ENCODE measurements around the gene CACNG7. TPM values are rescaled to one million over a fixed set of nuclear protein-coding genes. Genes with fewer than 3 reads are reported as not detected.

CACNG7 gene
- total and polyA plus RNA-seq, 4 donors: not detected

DNA sequence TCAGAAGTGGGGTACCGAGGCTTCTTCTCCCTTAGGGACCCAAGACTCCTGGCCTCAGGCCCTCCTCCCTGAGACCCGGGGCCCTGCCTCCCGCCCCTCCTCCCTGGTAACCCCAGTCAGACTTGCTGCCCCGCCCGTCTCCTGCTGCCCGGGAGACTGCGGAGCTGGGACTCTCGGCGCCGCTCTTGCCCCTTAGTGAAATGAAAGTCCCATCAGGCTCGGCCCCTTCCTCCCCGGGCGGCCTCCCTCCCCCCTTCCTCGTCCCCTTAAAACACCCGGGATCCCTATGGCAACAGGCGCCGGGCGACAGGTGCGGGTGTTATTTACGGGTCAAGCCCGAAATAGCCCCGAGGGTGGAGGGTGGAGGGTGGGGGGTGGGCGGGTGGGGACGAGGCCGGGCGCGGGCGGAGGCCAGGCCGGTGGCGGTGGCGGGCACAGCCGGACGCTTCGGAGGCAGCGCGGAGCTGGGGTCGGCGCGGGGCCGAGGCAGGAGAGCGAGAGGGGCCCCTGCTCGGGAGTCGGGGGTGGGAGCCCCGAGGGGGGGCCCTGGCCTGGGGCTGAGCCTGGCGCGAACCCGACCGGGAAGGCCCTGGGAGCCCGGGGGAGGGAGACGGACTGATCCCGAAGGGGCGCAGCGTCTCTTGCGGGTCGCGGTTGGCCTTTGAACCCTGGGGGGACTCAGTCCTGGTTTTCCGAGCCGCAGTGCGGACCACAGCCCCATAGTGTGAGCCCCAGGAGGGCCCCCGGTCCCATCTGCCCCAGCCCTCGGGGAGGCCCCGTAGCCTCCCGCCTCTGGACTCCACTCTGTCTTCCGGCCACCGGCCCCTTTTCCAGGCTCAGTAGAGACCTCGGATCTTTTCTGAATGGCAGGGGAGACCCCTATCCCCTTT is 82.4 kb downstream of the CACNG7 start, which contains the start of gene CACNG6:
Gene CACNG6 (plus strand): TSS at position 414 of the 890 bp plus-strand sequence. CDS start 1,241 bp downstream, outside the sequence.
- Histone ChIP-seq H3K27ac (ENCODE audit: low read depth in 1 of 2, low read length in 2 of 2) (no peak within 1 kb of the TSS), H3K36me3 (ENCODE audit: control insufficient read depth in 1 of 2, insufficient read depth in 2 of 2, low read length in 1 of 2) (no peaks in the 10 kb centered on the region), H3K9me3 (ENCODE audit: control insufficient read depth, low read length) (no peaks in the 10 kb centered on the region), H3K27me3 (ENCODE audit: control insufficient read depth in 1 of 2, insufficient read depth in 2 of 2, low read length in 1 of 2) (no peaks in the 10 kb centered on the region), H3K4me1 (ENCODE audit: control insufficient read depth in 1 of 2, insufficient read depth in 2 of 2, low read length in 2 of 2) (no peaks in the 10 kb centered on the region), H3K4me3 (ENCODE audit: low read length in 2 of 2) (no peak within 1 kb of the TSS)
- intact Hi-C loops (cut with DNase I): no loop called here
- DNase-seq (no peak), ATAC-seq (ENCODE audit: low FRiP score) (no peak)
- WGBS, 2 donors: 4% methylated on average over 60 to 66 of the region's 66 CpGs

DNA sequence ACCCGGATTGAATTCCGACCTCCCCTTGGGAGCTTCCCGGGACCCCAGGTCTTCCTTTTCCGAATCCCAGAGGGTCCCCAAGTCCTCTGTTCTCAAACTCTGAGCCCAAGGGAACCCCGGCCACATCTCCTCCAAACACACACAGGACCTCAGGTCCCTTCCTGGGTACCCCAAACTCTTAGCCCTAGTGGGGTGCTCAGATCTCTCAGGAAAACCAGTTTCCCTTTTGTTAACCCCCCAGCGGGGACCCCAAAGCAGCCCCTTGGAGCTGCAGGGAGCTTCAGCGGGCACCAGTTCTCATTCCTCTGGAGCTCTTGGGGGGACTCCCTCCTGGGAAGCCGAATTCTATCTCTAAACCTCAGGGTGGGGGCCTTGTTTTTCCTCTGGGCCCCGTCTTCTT is 83.1 kb downstream of the CACNG7 start:
- H3K4me1 ChIP-seq (ENCODE audit: control insufficient read depth in 1 of 2, insufficient read depth in 2 of 2, low read length in 2 of 2): no peaks in the 10 kb centered on the region
- H3K27ac ChIP-seq (ENCODE audit: low read depth in 1 of 2, low read length in 2 of 2): no peak overlapping the region
- intact Hi-C loops (cut with DNase I): no loop called here
- no peak for ATAC-seq (ENCODE audit: low FRiP score)
- DNase-seq: no peak
- H3K9me3 ChIP-seq (ENCODE audit: control insufficient read depth, low read length): no peaks in the 10 kb centered on the region
- WGBS, 2 donors: 70 to 74% methylated on average over 9 of the region's 9 CpGs
- H3K27me3 ChIP-seq (ENCODE audit: control insufficient read depth in 1 of 2, insufficient read depth in 2 of 2, low read length in 1 of 2): no peaks in the 10 kb centered on the region
- H3K4me3 ChIP-seq (ENCODE audit: low read length in 2 of 2): no peak overlapping the region
- no peaks in the 10 kb centered on the region for H3K36me3 ChIP-seq (ENCODE audit: control insufficient read depth in 1 of 2, insufficient read depth in 2 of 2, low read length in 1 of 2)

DNA sequence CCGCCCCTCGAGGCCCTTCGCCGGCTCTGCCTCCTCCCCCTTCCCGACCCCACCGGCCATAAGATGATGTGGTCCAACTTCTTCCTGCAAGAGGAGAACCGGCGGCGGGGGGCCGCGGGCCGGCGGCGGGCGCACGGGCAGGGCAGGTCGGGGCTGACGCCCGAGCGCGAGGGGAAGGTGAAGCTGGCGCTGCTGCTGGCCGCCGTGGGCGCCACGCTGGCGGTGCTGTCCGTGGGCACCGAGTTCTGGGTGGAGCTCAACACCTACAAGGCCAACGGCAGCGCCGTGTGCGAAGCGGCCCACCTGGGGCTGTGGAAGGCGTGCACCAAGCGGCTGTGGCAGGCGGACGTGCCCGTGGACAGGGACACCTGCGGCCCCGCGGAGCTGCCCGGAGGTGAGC is 83.7 kb downstream of the CACNG7 start:
- Histone ChIP-seq H3K4me3 (ENCODE audit: low read length in 2 of 2) (no peak overlapping the region), H3K9me3 (ENCODE audit: control insufficient read depth, low read length) (no peaks in the 10 kb centered on the region), H3K4me1 (ENCODE audit: control insufficient read depth in 1 of 2, insufficient read depth in 2 of 2, low read length in 2 of 2) (no peaks in the 10 kb centered on the region), H3K27me3 (ENCODE audit: control insufficient read depth in 1 of 2, insufficient read depth in 2 of 2, low read length in 1 of 2) (no peaks in the 10 kb centered on the region), H3K36me3 (ENCODE audit: control insufficient read depth in 1 of 2, insufficient read depth in 2 of 2, low read length in 1 of 2) (no peaks in the 10 kb centered on the region), H3K27ac (ENCODE audit: low read depth in 1 of 2, low read length in 2 of 2) (no peak overlapping the region)
- intact Hi-C loops (cut with DNase I): no loop called here
- 9 to 23% methylated on average over 34 to 43 of the region's 43 CpGs for WGBS, 2 donors
- ATAC-seq (ENCODE audit: low FRiP score): no peak
- no peak for DNase-seq

DNA sequence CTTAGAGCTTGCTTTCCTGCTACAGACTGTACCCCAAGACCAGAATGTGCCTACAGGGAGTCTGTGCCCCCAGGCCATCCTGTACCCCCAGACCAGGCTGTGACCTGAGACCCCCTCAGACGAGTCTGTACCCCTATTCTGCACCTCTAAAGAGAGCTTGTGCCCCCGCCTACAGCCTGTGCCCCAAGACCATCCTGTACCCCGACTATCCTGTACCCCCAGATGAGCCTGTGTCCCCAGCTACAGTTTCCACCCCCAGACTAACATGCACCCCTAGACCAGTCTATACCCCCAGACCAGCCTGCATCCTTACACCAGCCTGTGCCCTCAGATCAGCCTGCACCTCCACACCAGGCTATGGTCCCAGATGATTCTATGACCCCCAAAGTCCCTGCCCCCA is 84.4 kb downstream of the CACNG7 start:
- Histone ChIP-seq H3K27ac (ENCODE audit: low read depth in 1 of 2, low read length in 2 of 2) (no peak overlapping the region), H3K27me3 (ENCODE audit: control insufficient read depth in 1 of 2, insufficient read depth in 2 of 2, low read length in 1 of 2) (no peaks in the 10 kb centered on the region), H3K9me3 (ENCODE audit: control insufficient read depth, low read length) (no peaks in the 10 kb centered on the region), H3K4me1 (ENCODE audit: control insufficient read depth in 1 of 2, insufficient read depth in 2 of 2, low read length in 2 of 2) (no peaks in the 10 kb centered on the region), H3K36me3 (ENCODE audit: control insufficient read depth in 1 of 2, insufficient read depth in 2 of 2, low read length in 1 of 2) (no peaks in the 10 kb centered on the region), H3K4me3 (ENCODE audit: low read length in 2 of 2) (no peak overlapping the region)
- intact Hi-C loops (cut with DNase I): no loop called here
- DNase-seq (no peak), ATAC-seq (ENCODE audit: low FRiP score) (no peak)
- 56 to 64% methylated on average over 3 of the region's 3 CpGs for WGBS, 2 donors

Other genes starting within 250 kb of the CACNG7 start
- 1 to 10 TPM; 1.3 to 2.2 TPM for gene NLRP12, start 85.0 kb upstream of the CACNG7 start, total RNA-seq
- 1 to 10 TPM in 1 of 2 donors, not detected in 1; 1.3 TPM for gene NLRP12, start 85.0 kb upstream of the CACNG7 start, polyA plus RNA-seq
- 100 to 1,000 TPM; 234 to 377 TPM for gene MYADM, start 41.4 kb upstream of the CACNG7 start, total RNA-seq
- gene MYADM, start 41.4 kb upstream of the CACNG7 start, polyA plus RNA-seq: 100 to 1,000 TPM in 1 of 2 donors, 10 to 100 TPM in 1; 59.2 to 134 TPM
- 1 to 10 TPM in 1 of 2 donors, not detected in 1; 1.2 TPM for gene PRKCG, start 27.1 kb upstream of the CACNG7 start, total RNA-seq
- not detected for gene PRKCG, start 27.1 kb upstream of the CACNG7 start, polyA plus RNA-seq
- gene CACNG8, start 53.7 kb downstream of the CACNG7 start, total RNA-seq: under 1 TPM; 0.23 to 0.33 TPM
- gene CACNG8, start 53.7 kb downstream of the CACNG7 start, polyA plus RNA-seq: under 1 TPM; under 0.01 to 0.05 TPM
- gene CACNG6, start 82.4 kb downstream of the CACNG7 start, total RNA-seq: not detected
- gene CACNG6, start 82.4 kb downstream of the CACNG7 start, polyA plus RNA-seq: under 1 TPM in 1 of 2 donors, not detected in 1; 0.18 TPM
- not detected for gene VSTM1, start 154.6 kb downstream of the CACNG7 start, total RNA-seq
- gene VSTM1, start 154.6 kb downstream of the CACNG7 start, polyA plus RNA-seq: not detected
- not detected for gene TARM1, start 172.1 kb downstream of the CACNG7 start, total RNA-seq
- gene TARM1, start 172.1 kb downstream of the CACNG7 start, polyA plus RNA-seq: not detected
- gene OSCAR, start 191.5 kb downstream of the CACNG7 start, total RNA-seq: 1 to 10 TPM; 4.4 to 6.0 TPM
- 1 to 10 TPM in 1 of 2 donors, under 1 TPM in 1; 0.31 to 2.8 TPM for gene OSCAR, start 191.5 kb downstream of the CACNG7 start, polyA plus RNA-seq
- gene NDUFA3, start 193.6 kb downstream of the CACNG7 start, total RNA-seq: 10 to 100 TPM; 64.9 to 65.3 TPM
- gene NDUFA3, start 193.6 kb downstream of the CACNG7 start, polyA plus RNA-seq: 100 to 1,000 TPM in 1 of 2 donors, 10 to 100 TPM in 1; 76.5 to 129 TPM
- gene TFPT, start 206.4 kb downstream of the CACNG7 start, total RNA-seq: 10 to 100 TPM; 12.9 to 17.3 TPM
- gene TFPT, start 206.4 kb downstream of the CACNG7 start, polyA plus RNA-seq: 10 to 100 TPM in 1 of 2 donors, 1 to 10 TPM in 1; 8.3 to 29.4 TPM
- gene PRPF31, start 206.5 kb downstream of the CACNG7 start, total RNA-seq: 10 to 100 TPM; 41.5 to 50.4 TPM
- gene PRPF31, start 206.5 kb downstream of the CACNG7 start, polyA plus RNA-seq: 10 to 100 TPM; 33.8 to 71.2 TPM
- gene CNOT3, start 228.5 kb downstream of the CACNG7 start, total RNA-seq: 10 to 100 TPM; 33.5 to 35.9 TPM
- gene CNOT3, start 228.5 kb downstream of the CACNG7 start, polyA plus RNA-seq: 10 to 100 TPM; 10.4 to 54.4 TPM

Data from aorta (tissue), 5 donors.